Lower leg skin (tissue), 4 donors: Measurements from ENCODE around the gene B2M. TPM values are rescaled to one million over a fixed set of nuclear protein-coding genes. Genes with fewer than 3 reads are reported as not detected.

ENCODE experiments used
- DNase-seq, 2 donors: peaks; one replicate each; pipeline ENCODE4 v3.0.0-alpha.2; 2019; ENCODE audit warnings: low spot score in 2 of 2
- H3K4me3 ChIP-seq: fragments of 200-600 bp; sonication (generic); 2 replicates; pipeline ENCODE4 v1.5.1; 2017; ENCODE audit warnings: mild to moderate bottlenecking, low read depth; ENCODE audit not compliant: poor library complexity, severe bottlenecking
- CTCF ChIP-seq, 3 donors: fragments of 450-650 bp; IDR thresholded peaks; one replicate each; pipeline ENCODE4 v1.5.1; 2016; ENCODE audit warnings: antibody characterized with exemption in 3 of 3, mild to moderate bottlenecking in 3 of 3, moderate library complexity in 2 of 3
- POLR2A ChIP-seq, 2 donors: fragments of 450-650 bp; IDR thresholded peaks; one replicate each; pipeline ENCODE4 v1.6.1; 2016 to 2017; ENCODE audit warnings: antibody characterized with exemption in 2 of 2, mild to moderate bottlenecking in 1 of 2, moderate library complexity in 1 of 2
- WGBS, 2 donors: methylation state at CpG; one replicate each; pipeline ENCODE4 v1.1.5; 2018; 5-methylcytosine and 5-hydroxymethylcytosine counted together
- intact Hi-C: fragments of 100-400 bp; cut with DNase I; formaldehyde crosslinking; loops from one replicate; pipeline ENCODE4 v1.15.0; 2023; ENCODE audit warnings: low total_unique reads
- total RNA-seq, 4 donors: library from RNA; depleted of rRNA; stranded (reverse); fragments of >200 nt; gene quantifications; one replicate each; pipeline ENCODE4 v1.1.0, GENCODE V29; 2016

Gene B2M
- total RNA-seq, 4 donors from 2014 or later: 2,406 to 3,013 (median 2,777) TPM

DNA sequence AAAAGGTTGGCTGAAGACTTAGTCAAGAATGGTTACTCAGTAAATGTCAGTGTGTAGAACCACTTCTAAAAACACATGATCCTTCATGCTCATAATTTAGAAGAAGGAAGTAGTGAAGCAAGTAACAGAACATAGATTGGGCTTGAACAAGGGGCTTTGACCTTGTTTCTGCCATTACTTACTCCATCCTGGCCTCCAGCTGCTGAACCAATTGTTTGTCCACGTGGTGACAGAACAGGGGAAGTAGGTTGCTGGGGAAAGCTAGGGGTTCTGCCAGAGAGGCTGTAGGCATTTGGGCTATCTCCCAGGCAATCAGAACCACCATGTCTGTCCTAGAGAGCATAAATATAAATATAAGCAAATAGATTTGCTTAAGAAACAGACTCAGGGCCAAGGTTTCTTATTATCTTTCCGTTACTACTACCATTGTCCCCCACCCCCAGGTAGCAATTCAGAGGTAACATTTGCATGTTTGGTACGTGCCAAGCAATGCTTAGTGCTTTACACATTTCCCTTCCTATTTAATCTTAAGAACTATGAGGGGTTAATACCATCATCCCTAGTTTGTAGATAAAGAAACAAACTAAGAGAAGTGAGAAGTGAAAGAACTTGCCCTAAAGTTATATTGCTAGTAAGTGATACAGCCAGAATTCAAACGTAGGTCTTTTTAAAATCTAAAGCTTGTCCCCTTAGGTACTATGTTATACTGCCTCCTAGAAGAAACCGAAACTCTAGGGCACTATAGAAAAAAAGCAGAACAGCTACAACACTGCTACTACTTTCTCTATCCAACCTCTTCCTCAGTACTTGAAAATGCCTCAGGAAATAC is 44.9 kb upstream of the B2M start:
- intact Hi-C loops: loop anchor here (5.0 kb wide), 1 partner anchor 71 kb away; the partner anchor contains the start of gene TRIM69
- H3K4me3 ChIP-seq: no peak overlapping the region
- no peak for DNase-seq
- whole genome bisulfite sequencing, 2 donors: 50 to 59% methylated on average over 5 of the region's 5 CpGs
- TF ChIP-seq CTCF (IDR thresholded peaks at IDR 0.05) (no peak), POLR2A (IDR thresholded peaks at IDR 0.05) (no peak)

DNA sequence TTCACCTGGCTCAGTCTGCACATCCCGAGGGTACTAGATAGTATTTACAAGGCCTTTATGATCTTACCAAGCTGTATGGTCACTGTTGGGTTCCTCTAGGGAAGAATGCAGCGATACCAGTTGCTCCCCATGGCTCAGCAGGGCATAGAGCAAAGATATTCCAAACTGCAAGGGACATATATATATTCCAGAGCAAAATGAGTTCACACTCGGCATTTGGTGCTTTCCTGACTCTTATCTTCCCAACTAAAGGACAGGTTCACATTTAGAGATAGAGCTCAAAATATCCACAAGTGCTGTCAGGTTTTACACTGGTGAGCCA is 44.3 kb upstream of the B2M start:
- 61 to 68% methylated on average over 3 of the region's 3 CpGs for WGBS, 2 donors
- intact Hi-C loops: loop anchor here (5.0 kb wide), 1 partner anchor 70 kb away; the partner anchor contains the start of gene TRIM69

DNA sequence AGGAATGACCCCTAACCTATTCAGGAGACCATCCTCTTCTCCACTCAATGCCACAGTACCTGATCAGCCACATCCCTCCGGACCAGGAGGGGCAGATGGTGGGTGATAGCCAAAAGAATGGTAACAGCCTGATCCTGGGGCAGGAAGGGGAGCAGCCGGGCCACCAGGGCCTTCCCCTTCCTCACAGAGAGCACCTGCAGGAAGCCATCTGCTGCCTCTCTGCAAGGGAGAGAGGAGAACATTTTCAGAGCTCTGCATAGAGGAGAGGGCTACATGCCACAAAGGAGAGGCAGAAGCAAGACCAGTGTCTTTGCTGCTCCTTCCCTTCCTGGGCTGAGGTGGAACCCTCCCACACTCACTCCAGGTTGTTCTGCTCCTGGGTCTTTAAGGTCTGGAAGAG is 42.4 kb upstream of the B2M start:
- 58 to 70% methylated on average over 2 of the region's 2 CpGs for WGBS, 2 donors
- no peak for DNase-seq
- no peak overlapping the region for H3K4me3 ChIP-seq
- no peak for TF ChIP-seq CTCF (IDR thresholded peaks at IDR 0.05)
- TF ChIP-seq POLR2A (IDR thresholded peaks at IDR 0.05): no peak
- intact Hi-C loops: loop anchor here (5.0 kb wide), 1 partner anchor 68 kb away; the partner anchor contains the start of gene TRIM69

More for the DNA sequence above, 44.3 kb upstream of the B2M start:
- no peak for TF ChIP-seq POLR2A (IDR thresholded peaks at IDR 0.05)
- no peak for TF ChIP-seq CTCF (IDR thresholded peaks at IDR 0.05)
- no peak overlapping the region for H3K4me3 ChIP-seq
- DNase-seq: no peak

DNA sequence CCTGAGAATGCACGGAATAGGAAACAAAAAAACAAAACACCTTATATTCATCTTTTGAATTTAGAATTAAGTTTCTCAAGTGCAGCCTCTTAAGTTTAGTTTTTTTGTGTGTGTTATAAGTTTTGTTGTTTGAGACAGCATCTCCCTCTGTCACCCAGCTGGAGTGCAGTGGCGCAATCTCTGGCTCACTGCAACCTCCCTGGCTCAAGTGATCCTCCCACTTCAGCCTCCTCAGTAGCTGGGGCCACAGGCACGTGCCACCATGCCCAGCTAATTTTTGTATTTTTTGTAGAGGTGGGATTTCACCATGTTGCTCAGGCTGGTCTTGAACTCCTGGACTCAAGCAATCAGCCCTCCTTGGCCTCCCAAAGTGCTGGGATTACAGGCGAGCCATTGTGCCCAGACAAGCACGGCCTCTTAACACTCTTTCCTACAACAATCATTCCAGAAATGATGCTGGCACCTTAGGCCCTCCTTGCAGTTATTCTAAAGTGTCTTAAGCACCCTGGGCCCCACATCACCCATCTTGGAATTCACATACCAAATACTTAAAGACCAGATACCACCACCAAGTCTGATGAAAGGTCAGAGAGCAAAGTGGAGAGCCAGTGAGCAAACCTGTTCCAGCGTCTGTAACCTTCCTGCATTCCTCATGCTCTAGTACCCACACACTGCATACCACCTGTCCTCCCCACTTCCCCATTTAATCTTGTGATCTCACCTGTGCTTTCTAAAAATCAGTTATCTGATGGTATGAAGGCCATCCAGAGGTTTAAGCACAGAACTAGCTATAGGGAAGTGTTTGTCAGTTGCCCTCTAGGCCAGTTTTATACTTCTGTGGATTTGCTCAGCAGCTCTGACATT is 41.0 kb upstream of the B2M start:
- no peak for TF ChIP-seq CTCF (IDR thresholded peaks at IDR 0.05)
- TF ChIP-seq POLR2A (IDR thresholded peaks at IDR 0.05): no peak
- H3K4me3 ChIP-seq: no peak overlapping the region
- WGBS, 2 donors: 85 to 89% methylated on average over 6 of the region's 6 CpGs
- DNase-seq: no peak
- intact Hi-C loops: no loop called here

GRCh38 chr15:44673639-44674038 is 37.7 kb upstream of the B2M start:
- no peak overlapping the region for H3K4me3 ChIP-seq
- intact Hi-C loops: no loop called here
- 87 to 94% methylated on average over 2 of the region's 2 CpGs for WGBS, 2 donors
- DNase-seq: no peak
- TF ChIP-seq POLR2A (IDR thresholded peaks at IDR 0.05) (no peak), CTCF (IDR thresholded peaks at IDR 0.05) (no peak)
